Ecto neural progenitor cell (in vitro differentiated cells): Measurements from ENCODE around the gene ARHGAP4.

Experiments used
- DNase-seq: peaks from one replicate; pipeline ENCODE4 v3.0.0-alpha.2; 2018; ENCODE audit warnings: low spot score

The ARHGAP4 gene

GRCh38 chrX:153927672-153927921, 1.5 kb upstream of the ARHGAP4 start:
- DNase-seq, result no peak

- no peak for DNase-seq
Observed at GRCh38 chrX:153926858-153927671, 1.0 kb upstream of the ARHGAP4 start.

GRCh38 chrX:153926552-153926857, 441 bp upstream of the ARHGAP4 start:
- DNase-seq, result no peak

- no peak for DNase-seq
Observed at GRCh38 chrX:153925387-153925738, 701 bp downstream of the ARHGAP4 start.

GRCh38 chrX:153924149-153924861, 1.8 kb downstream of the ARHGAP4 start:
- no peak for DNase-seq

- DNase-seq, result no peak
Observed at GRCh38 chrX:153922932-153923857, 2.9 kb downstream of the ARHGAP4 start.

- no peak for DNase-seq
Observed at GRCh38 chrX:153921511-153922446, 4.3 kb downstream of the ARHGAP4 start.

GRCh38 chrX:153921070-153921469, 5.0 kb downstream of the ARHGAP4 start:
- DNase-seq, result no peak

- no peak for DNase-seq
Observed at GRCh38 chrX:153920546-153920945, 5.5 kb downstream of the ARHGAP4 start.

- DNase-seq, result no peak
Observed at GRCh38 chrX:153919281-153919680, 6.8 kb downstream of the ARHGAP4 start.

GRCh38 chrX:153917869-153918268, 8.2 kb downstream of the ARHGAP4 start:
- DNase-seq, result no peak

- DNase-seq, result no peak
Observed at GRCh38 chrX:153913701-153914100, 12.4 kb downstream of the ARHGAP4 start.

GRCh38 chrX:153913211-153913610, 12.9 kb downstream of the ARHGAP4 start:
- DNase-seq, result no peak

- DNase-seq, result no peak
Observed at GRCh38 chrX:153911798-153912197, 14.3 kb downstream of the ARHGAP4 start.

GRCh38 chrX:153910446-153910845, 15.6 kb downstream of the ARHGAP4 start:
- no peak for DNase-seq

- no peak for DNase-seq
Observed at GRCh38 chrX:153909980-153910360, 16.1 kb downstream of the ARHGAP4 start.

- no peak for DNase-seq
Observed at GRCh38 chrX:153909024-153909979, 16.8 kb downstream of the ARHGAP4 start.

GRCh38 chrX:153908219-153908860, 17.7 kb downstream of the ARHGAP4 start:
- DNase-seq, result no peak

GRCh38 chrX:153907456-153907855, 18.6 kb downstream of the ARHGAP4 start:
- no peak for DNase-seq
